ENCODE data around the gene CNFN.
A peak's percentile ranks its signal among the peaks of the same experiment; 100 is the strongest.

The CNFN gene

DNA sequence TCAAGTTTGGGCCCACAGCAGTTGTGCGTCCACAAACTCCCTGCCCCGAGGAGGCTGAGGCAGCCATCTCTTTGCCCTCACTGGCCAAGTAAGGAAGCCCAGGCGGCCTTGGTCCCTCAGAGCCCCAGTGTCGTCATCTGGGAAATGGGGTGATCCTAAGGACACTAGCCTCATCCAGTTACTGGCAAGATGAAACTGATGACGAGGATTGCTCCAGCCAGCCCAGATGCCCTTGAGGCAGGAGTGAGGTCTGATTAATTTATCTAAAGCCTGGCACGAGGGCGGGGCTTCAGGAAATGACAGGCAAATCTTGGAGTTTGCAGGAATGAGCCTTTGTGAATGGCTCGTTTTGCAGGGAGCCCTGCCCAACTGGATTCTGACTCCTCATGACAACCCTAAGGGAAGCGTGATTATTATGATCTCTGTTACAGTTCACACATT is 31.5 kb upstream of the CNFN start:
- TF ChIP-seq, protein P1, sequence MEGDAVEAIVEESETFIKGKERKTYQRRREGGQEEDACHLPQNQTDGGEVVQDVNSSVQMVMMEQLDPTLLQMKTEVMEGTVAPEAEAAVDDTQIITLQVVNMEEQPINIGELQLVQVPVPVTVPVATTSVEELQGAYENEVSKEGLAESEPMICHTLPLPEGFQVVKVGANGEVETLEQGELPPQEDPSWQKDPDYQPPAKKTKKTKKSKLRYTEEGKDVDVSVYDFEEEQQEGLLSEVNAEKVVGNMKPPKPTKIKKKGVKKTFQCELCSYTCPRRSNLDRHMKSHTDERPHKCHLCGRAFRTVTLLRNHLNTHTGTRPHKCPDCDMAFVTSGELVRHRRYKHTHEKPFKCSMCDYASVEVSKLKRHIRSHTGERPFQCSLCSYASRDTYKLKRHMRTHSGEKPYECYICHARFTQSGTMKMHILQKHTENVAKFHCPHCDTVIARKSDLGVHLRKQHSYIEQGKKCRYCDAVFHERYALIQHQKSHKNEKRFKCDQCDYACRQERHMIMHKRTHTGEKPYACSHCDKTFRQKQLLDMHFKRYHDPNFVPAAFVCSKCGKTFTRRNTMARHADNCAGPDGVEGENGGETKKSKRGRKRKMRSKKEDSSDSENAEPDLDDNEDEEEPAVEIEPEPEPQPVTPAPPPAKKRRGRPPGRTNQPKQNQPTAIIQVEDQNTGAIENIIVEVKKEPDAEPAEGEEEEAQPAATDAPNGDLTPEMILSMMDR (IDR thresholded peaks at IDR 0.05; ENCODE audit: extremely low read depth, missing control alignments), result no peak
- no peak for DNase-seq (ENCODE audit: low spot score)

DNA sequence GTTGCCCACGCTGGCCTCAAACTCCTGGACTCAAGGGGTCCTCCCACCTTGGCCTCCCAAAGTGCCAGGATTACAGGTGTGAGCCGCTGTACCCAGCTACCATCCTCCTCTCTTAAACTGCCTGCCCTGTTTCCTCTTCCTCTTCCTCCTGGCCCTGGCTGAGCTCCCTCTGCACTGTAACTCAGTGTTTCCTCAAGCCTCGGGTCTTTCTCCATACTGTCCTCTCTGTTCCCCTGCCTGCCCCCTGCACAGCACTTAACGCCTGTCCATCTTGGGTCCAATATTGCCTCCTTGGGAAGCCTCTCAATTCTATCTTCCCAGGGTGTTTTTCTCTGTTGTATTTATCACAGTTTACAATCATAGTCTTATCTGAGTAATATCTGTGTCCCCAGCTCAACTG is 31.0 kb upstream of the CNFN start:
- TF ChIP-seq, protein P1 (IDR thresholded peaks at IDR 0.05; ENCODE audit: extremely low read depth, missing control alignments), result no peak
- DNase-seq (ENCODE audit: low spot score), result no peak

DNA sequence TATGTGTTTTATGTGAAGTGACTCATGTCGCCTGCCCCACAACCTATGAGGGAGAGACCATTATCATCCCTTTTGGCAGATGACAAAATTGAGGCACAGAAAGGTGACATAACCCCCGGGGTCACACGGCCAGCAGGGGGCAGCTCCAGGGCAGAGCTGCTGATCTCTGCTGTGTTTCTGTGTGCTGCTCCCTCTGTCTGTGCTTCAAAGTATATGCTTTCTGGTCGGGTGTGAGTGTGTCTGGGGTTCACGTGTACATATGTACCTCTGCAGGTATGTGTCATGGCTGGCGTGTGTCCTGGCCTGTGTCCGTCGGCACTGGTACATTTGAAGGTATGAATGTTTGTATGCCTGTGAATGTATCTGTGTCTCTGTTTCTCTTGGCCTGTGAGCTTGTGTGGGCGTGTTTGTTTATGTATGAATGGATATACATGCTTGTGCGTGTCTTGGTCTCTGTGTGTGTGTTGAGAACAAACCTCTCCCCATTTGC is 30.0 kb upstream of the CNFN start:
- TF ChIP-seq, protein P1 (IDR thresholded peaks at IDR 0.05; ENCODE audit: extremely low read depth, missing control alignments), result peak; percentile 93
- DNase-seq (ENCODE audit: low spot score), result peak; percentile 88

DNA sequence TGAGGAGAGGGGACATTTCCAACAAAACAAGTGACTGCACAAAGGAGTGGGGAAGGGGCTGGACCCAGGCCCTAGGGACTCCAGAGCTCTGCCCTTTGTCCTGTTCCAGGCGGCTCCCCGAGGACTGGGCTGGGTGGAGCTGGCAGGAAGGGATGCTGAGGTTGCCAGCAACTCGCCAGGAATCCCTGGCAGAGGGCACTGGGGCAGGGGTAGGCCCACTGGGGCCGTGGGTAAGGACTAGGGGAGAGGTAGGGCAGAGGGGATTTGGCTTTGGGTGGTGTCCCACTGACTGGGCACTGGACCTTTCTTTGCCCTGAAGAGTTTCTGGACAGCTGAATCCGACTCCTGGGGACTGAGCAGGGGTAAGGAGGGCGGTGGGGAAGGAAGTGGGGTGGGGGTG is 29.2 kb upstream of the CNFN start:
- TF ChIP-seq, protein P1 (IDR thresholded peaks at IDR 0.05; ENCODE audit: extremely low read depth, missing control alignments), result no peak
- DNase-seq (ENCODE audit: low spot score), result no peak

DNA sequence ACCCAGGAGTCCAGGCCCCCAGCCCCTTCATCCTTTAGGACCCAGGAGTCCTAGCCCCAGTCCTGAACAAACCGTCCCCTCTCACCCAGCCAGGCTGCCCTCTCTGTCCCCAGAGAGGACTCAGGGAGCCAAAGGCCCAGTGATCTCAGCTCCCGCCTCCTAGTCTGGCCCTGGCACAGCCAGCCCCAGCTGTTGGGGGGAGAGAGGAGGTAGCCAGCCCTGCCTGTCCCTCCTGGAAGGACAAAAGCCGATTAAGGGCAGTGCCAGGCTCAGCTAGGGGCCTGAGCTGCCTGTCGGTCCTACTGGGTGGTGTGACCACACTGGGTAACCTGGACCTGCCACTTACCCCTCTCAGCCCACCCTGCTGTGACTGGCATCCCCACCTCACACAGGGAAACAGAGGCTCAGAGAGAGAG is 22.6 kb upstream of the CNFN start:
- no peak for DNase-seq (ENCODE audit: low spot score)
- TF ChIP-seq, protein P1 (IDR thresholded peaks at IDR 0.05; ENCODE audit: extremely low read depth, missing control alignments), result no peak

DNA sequence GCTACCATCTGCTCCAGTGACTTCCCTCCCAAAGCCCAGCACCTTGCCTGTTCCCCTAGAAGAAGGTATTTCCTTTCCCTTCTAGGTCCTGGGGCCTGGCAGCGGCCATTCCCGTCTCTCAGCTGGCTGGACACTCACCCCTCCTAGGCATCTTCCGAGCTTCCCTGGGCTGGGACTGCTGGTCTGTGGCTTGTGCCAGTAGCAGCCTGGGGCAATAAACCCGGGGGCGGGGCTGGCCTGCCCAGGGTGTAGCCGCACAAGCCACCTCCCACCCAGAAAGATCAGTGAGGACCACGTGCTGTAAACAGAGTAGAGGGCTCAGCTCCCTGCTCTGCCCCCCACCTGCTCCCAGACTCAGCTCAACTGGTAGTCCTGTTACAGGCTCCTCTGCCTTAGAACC is 22.1 kb upstream of the CNFN start:
- TF ChIP-seq, protein P1 (IDR thresholded peaks at IDR 0.05; ENCODE audit: extremely low read depth, missing control alignments), result no peak
- no peak for DNase-seq (ENCODE audit: low spot score)

DNA sequence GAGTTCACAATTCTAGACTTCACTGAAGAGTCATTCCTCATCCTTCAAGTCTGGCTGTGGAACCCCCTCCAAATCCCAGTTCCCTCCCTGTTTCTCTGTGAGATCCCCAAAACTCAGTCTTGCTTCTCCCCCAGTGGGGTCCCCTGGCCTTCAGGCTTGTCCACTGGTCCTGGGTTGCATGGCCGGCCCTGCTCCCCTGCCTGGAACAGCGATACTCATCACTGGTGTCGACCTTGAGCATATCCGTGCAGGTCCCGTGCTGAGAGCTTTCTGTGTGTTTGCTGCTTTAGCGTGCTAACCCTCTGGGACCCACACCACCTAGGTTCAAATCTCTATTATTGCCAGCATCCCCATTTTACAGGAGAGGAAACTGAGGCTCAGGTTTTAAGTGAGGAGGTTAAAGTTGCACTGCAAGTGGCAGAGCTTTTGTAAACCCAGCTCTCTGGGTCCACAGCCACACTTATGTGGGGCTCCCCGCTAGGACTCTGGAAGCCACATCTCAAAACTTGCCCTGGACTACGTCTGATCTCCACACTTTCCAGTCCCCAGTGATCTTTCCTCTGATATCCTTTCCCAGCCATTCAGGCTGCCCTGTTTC is 21.6 kb upstream of the CNFN start:
- no peak for DNase-seq (ENCODE audit: low spot score)
- TF ChIP-seq, protein P1 (IDR thresholded peaks at IDR 0.05; ENCODE audit: extremely low read depth, missing control alignments), result no peak

Measured in GM20000 (cell line).